Astrocyte (in vitro differentiated cells and primary cell): ENCODE results near the gene CENPT. TPM values are rescaled to one million over a fixed set of nuclear protein-coding genes. Genes with fewer than 3 reads are reported as not detected.

ENCODE experiments used
- DNase-seq: peaks from one replicate; pipeline ENCODE4 v3.0.0-alpha.2; 2010; ENCODE audit warnings: low read depth
- FAIRE-seq: peaks from 2 replicates; lab custom pipeline; 2011; peaks lifted over from hg19 to GRCh38; lab: Jason Lieb, UNC
- H2AFZ ChIP-seq: 2 replicates; pipeline ENCODE4 v1.6.0; 2012; ENCODE audit warnings: low read depth, low read length, inconsistent platforms
- H3K27ac ChIP-seq: 2 replicates; pipeline ENCODE4 v1.5.1; 2011; ENCODE audit warnings: low read depth, low read length, inconsistent platforms
- H3K27me3 ChIP-seq: 2 replicates; pipeline ENCODE4 v1.6.0; 2011; ENCODE audit warnings: low read length, inconsistent platforms; ENCODE audit not compliant: insufficient read depth
- H3K36me3 ChIP-seq: 2 replicates; pipeline ENCODE4 v1.5.1; 2011; ENCODE audit warnings: low read length, inconsistent platforms; ENCODE audit not compliant: insufficient read depth
- H3K4me1 ChIP-seq: 2 replicates; pipeline ENCODE4 v1.5.1; 2011; ENCODE audit warnings: low read length, inconsistent platforms; ENCODE audit not compliant: insufficient read depth
- H3K4me2 ChIP-seq: 2 replicates; pipeline ENCODE4 v1.6.0; 2012; ENCODE audit warnings: low read length, inconsistent platforms
- H3K4me3 ChIP-seq: 2 replicates; pipeline ENCODE4 v1.5.1; 2011; ENCODE audit warnings: low read depth, mild to moderate bottlenecking, low read length, inconsistent platforms; ENCODE audit not compliant: insufficient read depth
- H3K79me2 ChIP-seq: 2 replicates; pipeline ENCODE4 v1.6.0; 2012; ENCODE audit warnings: mild to moderate bottlenecking, low read length, inconsistent platforms; ENCODE audit not compliant: insufficient read depth
- H3K9ac ChIP-seq: 2 replicates; pipeline ENCODE4 v1.6.0; 2012; ENCODE audit warnings: mild to moderate bottlenecking, low read length, inconsistent platforms
- H3K9me3 ChIP-seq: 2 replicates; pipeline ENCODE4 v1.5.1; 2012; ENCODE audit warnings: low read depth, mild to moderate bottlenecking, low read length, inconsistent platforms; ENCODE audit not compliant: insufficient read depth
- H4K20me1 ChIP-seq: 2 replicates; pipeline ENCODE4 v1.6.0; 2012; ENCODE audit warnings: low read length, inconsistent platforms; ENCODE audit not compliant: insufficient read depth
- H3K27ac Mint-ChIP-seq: one replicate; pipeline ENCODE4 v1.8.0; 2021; ENCODE audit warnings: mild to moderate bottlenecking, mixed read lengths; ENCODE audit not compliant: unreplicated experiment
- H3K27me3 Mint-ChIP-seq: one replicate; pipeline ENCODE4 v1.8.0; 2021; ENCODE audit warnings: low read depth, mixed read lengths; ENCODE audit not compliant: unreplicated experiment
- H3K36me3 Mint-ChIP-seq: one replicate; pipeline ENCODE4 v1.8.0; 2021; ENCODE audit warnings: low read depth, mixed read lengths; ENCODE audit not compliant: unreplicated experiment
- H3K4me1 Mint-ChIP-seq: one replicate; pipeline ENCODE4 v1.8.0; 2021; ENCODE audit warnings: low read depth, mixed read lengths; ENCODE audit not compliant: unreplicated experiment
- H3K4me3 Mint-ChIP-seq: one replicate; pipeline ENCODE4 v1.8.0; 2021; ENCODE audit warnings: mild to moderate bottlenecking, moderate library complexity, mixed read lengths; ENCODE audit not compliant: unreplicated experiment
- H3K9me3 Mint-ChIP-seq: one replicate; pipeline ENCODE4 v1.8.0; 2021; ENCODE audit warnings: mild to moderate bottlenecking, mixed read lengths; ENCODE audit not compliant: unreplicated experiment
- CTCF ChIP-seq: IDR thresholded peaks from 2 replicates; pipeline ENCODE4 v1.5.1; 2011; ENCODE audit warnings: low read depth, mild to moderate bottlenecking, inconsistent platforms, low read length, moderate library complexity; ENCODE audit not compliant: insufficient read depth
- EZH2 ChIP-seq: IDR thresholded peaks from 2 replicates; pipeline ENCODE4 v1.6.1; 2012; ENCODE audit warnings: mild to moderate bottlenecking, low read length, inconsistent platforms; ENCODE audit not compliant: insufficient read depth
- total RNA-seq: library from RNA; stranded (reverse); gene quantifications from 2 replicates; pipeline ENCODE4 v1.2.1, GENCODE V29; 2021

The CENPT gene
- total RNA-seq, 1 donor from 2014 or later, result 79.3 TPM

DNA sequence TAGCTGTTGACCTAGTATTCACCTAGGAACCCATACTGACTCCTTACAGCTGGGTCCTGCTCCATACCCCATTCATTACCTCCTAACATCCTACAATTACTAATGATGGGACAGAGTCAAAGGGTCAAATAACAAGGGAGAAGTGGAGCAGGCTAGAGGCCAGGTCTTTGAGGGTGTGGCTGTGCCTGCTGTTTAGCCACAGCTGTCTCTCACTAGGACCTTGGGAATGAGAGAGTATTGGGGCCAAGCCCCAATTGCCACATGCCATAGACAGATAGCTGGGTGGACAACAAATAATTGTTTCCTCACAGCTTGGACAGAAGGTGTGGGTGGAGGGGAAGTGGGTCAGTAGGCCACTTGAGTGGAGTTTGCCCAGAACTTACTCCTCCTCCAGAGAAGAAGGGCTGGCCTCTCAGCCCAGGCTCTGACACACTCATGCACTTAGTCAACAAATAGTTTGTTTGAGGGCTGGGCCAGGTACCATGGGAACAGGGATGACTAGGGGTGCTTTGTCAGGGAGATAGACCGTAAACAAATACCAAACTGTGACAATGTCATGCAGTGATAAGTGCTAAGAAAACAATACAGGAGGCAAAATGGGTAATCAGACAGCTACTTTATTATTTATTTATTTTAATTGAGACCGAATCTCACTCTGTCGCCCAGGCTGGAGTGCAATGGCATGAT is 10.2 kb upstream of the CENPT start:
- no peak overlapping the region for H3K4me3 ChIP-seq
- Mint-ChIP-seq H3K36me3 (peaks cover 19% of the 10 kb centered on the region), H3K27ac (peak overlapping the region; percentile 96), H3K4me1 (peaks cover 44% of the 10 kb centered on the region), H3K27me3 (no peaks in the 10 kb centered on the region), H3K4me3 (peak overlapping the region; percentile 9), H3K9me3 (no peaks in the 10 kb centered on the region)
- H3K4me2 ChIP-seq, result peak overlapping the region; percentile 71
- no peak overlapping the region for H2AFZ ChIP-seq
- no peaks in the 10 kb centered on the region for H3K9me3 ChIP-seq
- DNase-seq (peak; percentile 88), FAIRE-seq (peak; percentile 70)
- H3K27ac ChIP-seq, result peak overlapping the region; percentile 98
- H3K27me3 ChIP-seq, result no peaks in the 10 kb centered on the region
- H3K79me2 ChIP-seq, result peaks cover 99% of the 10 kb centered on the region
- peak overlapping the region; percentile 83 for H3K9ac ChIP-seq
- H3K4me1 ChIP-seq, result peaks cover 47% of the 10 kb centered on the region
- TF ChIP-seq EZH2, result no peak
- no peak for TF ChIP-seq CTCF
- H4K20me1 ChIP-seq, result peaks cover 93% of the 10 kb centered on the region
- no peaks in the 10 kb centered on the region for H3K36me3 ChIP-seq

GRCh38 chr16:67856927-67857546 is 9.5 kb upstream of the CENPT start:
- Histone ChIP-seq H3K4me2 (peak overlapping the region; percentile 71), H3K27ac (peak overlapping the region; percentile 98), H4K20me1 (peaks cover 90% of the 10 kb centered on the region), H3K9ac (peak overlapping the region; percentile 76), H2AFZ (no peak overlapping the region), H3K4me3 (no peak overlapping the region), H3K27me3 (no peaks in the 10 kb centered on the region), H3K9me3 (no peaks in the 10 kb centered on the region), H3K4me1 (peaks cover 40% of the 10 kb centered on the region), H3K36me3 (no peaks in the 10 kb centered on the region), H3K79me2 (peaks cover 99% of the 10 kb centered on the region)
- no peak for FAIRE-seq
- Mint-ChIP-seq H3K9me3 (no peaks in the 10 kb centered on the region), H3K27ac (peak overlapping the region; percentile 96), H3K27me3 (no peaks in the 10 kb centered on the region), H3K4me1 (peaks cover 38% of the 10 kb centered on the region), H3K36me3 (peaks cover 19% of the 10 kb centered on the region), H3K4me3 (no peak overlapping the region)
- no peak for TF ChIP-seq EZH2
- no peak for TF ChIP-seq CTCF
- DNase-seq, result no peak

DNA sequence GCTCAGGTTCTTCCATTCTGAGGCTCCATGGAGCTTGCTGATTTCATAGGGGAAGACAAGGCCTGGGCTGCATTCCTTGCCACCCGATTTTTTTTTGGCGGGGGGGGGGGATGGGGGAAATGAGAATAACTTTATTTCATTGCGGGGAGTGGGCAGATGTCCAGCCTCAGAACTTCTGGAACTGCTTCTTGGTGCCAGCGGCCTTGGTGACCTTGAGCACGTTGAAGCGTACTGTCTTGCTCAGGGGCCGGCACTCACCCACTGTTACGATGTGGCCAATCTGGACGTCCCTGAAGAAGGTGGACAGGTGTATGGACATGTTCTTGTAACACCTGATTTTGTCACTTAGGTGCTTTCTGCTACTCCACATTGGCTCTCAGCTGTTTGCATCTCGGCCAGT is 8.3 kb upstream of the CENPT start:
- Mint-ChIP-seq H3K9me3 (no peaks in the 10 kb centered on the region), H3K27ac (no peak overlapping the region), H3K4me3 (no peak overlapping the region), H3K36me3 (peaks cover 11% of the 10 kb centered on the region), H3K4me1 (peaks cover 27% of the 10 kb centered on the region), H3K27me3 (no peaks in the 10 kb centered on the region)
- Histone ChIP-seq H3K27me3 (no peaks in the 10 kb centered on the region), H3K9ac (no peak overlapping the region), H3K4me2 (no peak overlapping the region), H3K79me2 (peaks cover 99% of the 10 kb centered on the region), H3K36me3 (no peaks in the 10 kb centered on the region), H3K4me1 (peaks cover 28% of the 10 kb centered on the region), H2AFZ (no peak overlapping the region), H3K4me3 (no peak overlapping the region), H3K27ac (no peak overlapping the region), H3K9me3 (no peaks in the 10 kb centered on the region), H4K20me1 (peaks cover 86% of the 10 kb centered on the region)
- no peak for FAIRE-seq
- DNase-seq, result no peak
- TF ChIP-seq CTCF, result no peak
- TF ChIP-seq EZH2, result no peak
